ENCODE data around the gene GALR1. TPM values are rescaled to one million over a fixed set of nuclear protein-coding genes. Genes with fewer than 3 reads are reported as not detected.
A peak's percentile ranks its signal among the peaks of the same experiment; 100 is the strongest.

GALR1 gene
- total RNA-seq (not detected), polyA plus RNA-seq (not detected)

- Histone ChIP-seq H3K27ac (ENCODE audit: insufficient read depth, low read length, poor library complexity, severe bottlenecking) (no peak within 1 kb of the TSS), H3K4me3 (ENCODE audit: low read depth, low read length) (peak within 1 kb of the TSS; percentile 32), H3K4me1 (ENCODE audit: control insufficient read depth, insufficient read depth, low read length, poor library complexity, severe bottlenecking) (peaks cover 10% of the 10 kb centered on the region), H3K27me3 (ENCODE audit: control insufficient read depth, insufficient read depth, low read length) (peaks cover 34% of the 10 kb centered on the region), H3K36me3 (ENCODE audit: control insufficient read depth, insufficient read depth, low read length) (no peaks in the 10 kb centered on the region), H3K9me3 (ENCODE audit: control insufficient read depth in 2 of 2, low read length in 2 of 2) (peaks cover 6 to 10% of the 10 kb centered on the region in 2 experiments)
- Mint-ChIP-seq H3K4me3 (peak within 1 kb of the TSS in 3 of 4 donors; percentile 72 to 81 (median 74)), H3K36me3 (no peaks in the 10 kb centered on the region), H3K4me1 (peaks cover 0 to 15% (median 10%) of the 10 kb centered on the region in 4 donors), H3K27me3 (peaks cover 78% of the 10 kb centered on the region), H3K27ac (no peak within 1 kb of the TSS), H3K9me3 (peaks cover 3 to 13% (median 9%) of the 10 kb centered on the region in 7 donors)
- ATAC-seq (ENCODE audit: low read depth in 2 of 2), result no peak
- no peak for DNase-seq
Observed at GRCh38 chr18:77249569-77250500, at the start of gene GALR1. TSS of gene GALR1 (plus strand) at chr18:77249848. CDS start at chr18:77250549, 701 bp downstream.

- Histone ChIP-seq H3K9me3 (ENCODE audit: control insufficient read depth in 2 of 2, low read length in 2 of 2) (no peaks in the 10 kb centered on the region), H3K27ac (ENCODE audit: insufficient read depth, low read length, poor library complexity, severe bottlenecking) (no peak overlapping the region), H3K27me3 (ENCODE audit: control insufficient read depth, insufficient read depth, low read length) (no peaks in the 10 kb centered on the region), H3K4me3 (ENCODE audit: low read depth, low read length) (no peak overlapping the region), H3K36me3 (ENCODE audit: control insufficient read depth, insufficient read depth, low read length) (no peaks in the 10 kb centered on the region), H3K4me1 (ENCODE audit: control insufficient read depth, insufficient read depth, low read length, poor library complexity, severe bottlenecking) (no peaks in the 10 kb centered on the region)
- Mint-ChIP-seq H3K4me1 (peaks cover 0 to 5% (median 1%) of the 10 kb centered on the region in 4 donors), H3K4me3 (no peak overlapping the region), H3K27ac (no peak overlapping the region), H3K36me3 (no peaks in the 10 kb centered on the region), H3K27me3 (peaks cover 17% of the 10 kb centered on the region), H3K9me3 (no peaks in the 10 kb centered on the region)
- no peak for ATAC-seq (ENCODE audit: low read depth in 2 of 2)
- no peak for DNase-seq
Observed at GRCh38 chr18:77201506-77201905, 48.1 kb upstream of the GALR1 start.

GRCh38 chr18:77202329-77202728, 47.3 kb upstream of the GALR1 start:
- H3K27ac Mint-ChIP-seq, result peak overlapping the region in 1 of 3 donors; percentile 71
- no peaks in the 10 kb centered on the region for H3K36me3 ChIP-seq (ENCODE audit: control insufficient read depth, insufficient read depth, low read length)

GRCh38 chr18:77203071-77203470, 46.6 kb upstream of the GALR1 start:
- no peaks in the 10 kb centered on the region for H3K36me3 Mint-ChIP-seq
- peaks cover 13% of the 10 kb centered on the region for H3K27me3 Mint-ChIP-seq
- Histone ChIP-seq H3K4me3 (ENCODE audit: low read depth, low read length) (no peak overlapping the region), H3K9me3 (ENCODE audit: control insufficient read depth in 2 of 2, low read length in 2 of 2) (no peaks in the 10 kb centered on the region), H3K36me3 (ENCODE audit: control insufficient read depth, insufficient read depth, low read length) (no peaks in the 10 kb centered on the region), H3K4me1 (ENCODE audit: control insufficient read depth, insufficient read depth, low read length, poor library complexity, severe bottlenecking) (peaks cover 6% of the 10 kb centered on the region), H3K27me3 (ENCODE audit: control insufficient read depth, insufficient read depth, low read length) (no peaks in the 10 kb centered on the region), H3K27ac (ENCODE audit: insufficient read depth, low read length, poor library complexity, severe bottlenecking) (no peak overlapping the region)
- H3K4me3 Mint-ChIP-seq, result no peak overlapping the region
- no peaks in the 10 kb centered on the region for H3K9me3 Mint-ChIP-seq
- no peak for DNase-seq
- peaks cover 5 to 10% (median 9%) of the 10 kb centered on the region in 4 donors for H3K4me1 Mint-ChIP-seq
- ATAC-seq (ENCODE audit: low read depth in 2 of 2), result no peak
- no peak overlapping the region for H3K27ac Mint-ChIP-seq

More at GRCh38 chr18:77202329-77202728, 47.3 kb upstream of the GALR1 start:
- H3K4me3 Mint-ChIP-seq, result peak overlapping the region in 1 of 4 donors; percentile 24
- no peaks in the 10 kb centered on the region for H3K9me3 Mint-ChIP-seq
- peaks cover under 1% of the 10 kb centered on the region for H3K4me1 ChIP-seq (ENCODE audit: control insufficient read depth, insufficient read depth, low read length, poor library complexity, severe bottlenecking)
- H3K27ac ChIP-seq (ENCODE audit: insufficient read depth, low read length, poor library complexity, severe bottlenecking), result no peak overlapping the region
- no peaks in the 10 kb centered on the region for H3K27me3 ChIP-seq (ENCODE audit: control insufficient read depth, insufficient read depth, low read length)
- peaks cover 16% of the 10 kb centered on the region for H3K27me3 Mint-ChIP-seq
- H3K36me3 Mint-ChIP-seq, result no peaks in the 10 kb centered on the region
- DNase-seq (no peak), ATAC-seq (ENCODE audit: low read depth in 2 of 2) (no peak)
- H3K4me3 ChIP-seq (ENCODE audit: low read depth, low read length), result no peak overlapping the region
- peaks cover 3 to 5% (median 4%) of the 10 kb centered on the region in 4 donors for H3K4me1 Mint-ChIP-seq
- H3K9me3 ChIP-seq (ENCODE audit: control insufficient read depth in 2 of 2, low read length in 2 of 2), result no peaks in the 10 kb centered on the region

GRCh38 chr18:77203851-77204250, 45.8 kb upstream of the GALR1 start:
- H3K27me3 Mint-ChIP-seq, result peaks cover 13% of the 10 kb centered on the region
- no peak overlapping the region for H3K27ac Mint-ChIP-seq

GRCh38 chr18:77205769-77206168, 43.9 kb upstream of the GALR1 start:
- peaks cover 10 to 34% (median 23%) of the 10 kb centered on the region in 4 donors for H3K4me1 Mint-ChIP-seq
- no peak for ATAC-seq (ENCODE audit: low read depth in 2 of 2)
- no peak overlapping the region for H3K4me3 Mint-ChIP-seq
- no peaks in the 10 kb centered on the region for H3K36me3 Mint-ChIP-seq
- H3K27ac Mint-ChIP-seq, result peak overlapping the region in 1 of 3 donors; percentile 20
- Histone ChIP-seq H3K36me3 (ENCODE audit: control insufficient read depth, insufficient read depth, low read length) (no peaks in the 10 kb centered on the region), H3K27me3 (ENCODE audit: control insufficient read depth, insufficient read depth, low read length) (no peaks in the 10 kb centered on the region), H3K4me1 (ENCODE audit: control insufficient read depth, insufficient read depth, low read length, poor library complexity, severe bottlenecking) (peaks cover 25% of the 10 kb centered on the region), H3K27ac (ENCODE audit: insufficient read depth, low read length, poor library complexity, severe bottlenecking) (no peak overlapping the region), H3K9me3 (ENCODE audit: control insufficient read depth in 2 of 2, low read length in 2 of 2) (no peaks in the 10 kb centered on the region), H3K4me3 (ENCODE audit: low read depth, low read length) (no peak overlapping the region)
- H3K9me3 Mint-ChIP-seq, result no peaks in the 10 kb centered on the region
- peaks cover 8% of the 10 kb centered on the region for H3K27me3 Mint-ChIP-seq
- no peak for DNase-seq

More at GRCh38 chr18:77203851-77204250, 45.8 kb upstream of the GALR1 start:
- no peaks in the 10 kb centered on the region for H3K27me3 ChIP-seq (ENCODE audit: control insufficient read depth, insufficient read depth, low read length)
- H3K36me3 ChIP-seq (ENCODE audit: control insufficient read depth, insufficient read depth, low read length), result no peaks in the 10 kb centered on the region
- H3K9me3 ChIP-seq (ENCODE audit: control insufficient read depth in 2 of 2, low read length in 2 of 2), result no peaks in the 10 kb centered on the region
- peaks cover 12% of the 10 kb centered on the region for H3K4me1 ChIP-seq (ENCODE audit: control insufficient read depth, insufficient read depth, low read length, poor library complexity, severe bottlenecking)
- Mint-ChIP-seq H3K4me1 (peaks cover 13 to 18% (median 14%) of the 10 kb centered on the region in 4 donors), H3K4me3 (no peak overlapping the region), H3K36me3 (no peaks in the 10 kb centered on the region), H3K9me3 (no peaks in the 10 kb centered on the region)
- DNase-seq, result no peak
- H3K27ac ChIP-seq (ENCODE audit: insufficient read depth, low read length, poor library complexity, severe bottlenecking), result no peak overlapping the region
- H3K4me3 ChIP-seq (ENCODE audit: low read depth, low read length), result no peak overlapping the region
- no peak for ATAC-seq (ENCODE audit: low read depth in 2 of 2)

GRCh38 chr18:77206676-77207374, 42.8 kb upstream of the GALR1 start:
- Mint-ChIP-seq H3K4me3 (peak overlapping the region in 2 of 4 donors; percentile 21 to 84), H3K27me3 (peaks cover 8% of the 10 kb centered on the region), H3K4me1 (peaks cover 19 to 45% (median 32%) of the 10 kb centered on the region in 4 donors), H3K9me3 (no peaks in the 10 kb centered on the region), H3K27ac (peak overlapping the region in 2 of 3 donors; percentile 75 to 93), H3K36me3 (no peaks in the 10 kb centered on the region)
- ATAC-seq (ENCODE audit: low read depth in 2 of 2) (no peak), DNase-seq (no peak)
- H3K27ac ChIP-seq (ENCODE audit: insufficient read depth, low read length, poor library complexity, severe bottlenecking), result peak overlapping the region; percentile 2
- no peak overlapping the region for H3K4me3 ChIP-seq (ENCODE audit: low read depth, low read length)
- H3K36me3 ChIP-seq (ENCODE audit: control insufficient read depth, insufficient read depth, low read length), result no peaks in the 10 kb centered on the region
- H3K27me3 ChIP-seq (ENCODE audit: control insufficient read depth, insufficient read depth, low read length), result no peaks in the 10 kb centered on the region
- H3K9me3 ChIP-seq (ENCODE audit: control insufficient read depth in 2 of 2, low read length in 2 of 2), result no peaks in the 10 kb centered on the region
- peaks cover 25% of the 10 kb centered on the region for H3K4me1 ChIP-seq (ENCODE audit: control insufficient read depth, insufficient read depth, low read length, poor library complexity, severe bottlenecking)
